Neural crest cell (in vitro differentiated cells): ENCODE data around the gene C4orf50. TPM values are rescaled to one million over a fixed set of nuclear protein-coding genes. Genes with fewer than 3 reads are reported as not detected.

Source experiments
- DNase-seq: peaks from one replicate; pipeline ENCODE4 v3.0.0; 2021; ENCODE audit warnings: low read depth, mixed read lengths, low spot score
- H3K27ac Mint-ChIP-seq: one replicate; pipeline ENCODE4 v1.8.0; 2021; ENCODE audit warnings: mild to moderate bottlenecking, mixed read lengths; ENCODE audit not compliant: unreplicated experiment
- H3K27me3 Mint-ChIP-seq: 2 replicates; pipeline ENCODE4 v1.8.0; 2021; ENCODE audit warnings: low read depth, mild to moderate bottlenecking, mixed read lengths
- H3K36me3 Mint-ChIP-seq: 2 replicates; pipeline ENCODE4 v1.8.0; 2021; ENCODE audit warnings: low read depth, mild to moderate bottlenecking, mixed read lengths
- H3K4me1 Mint-ChIP-seq: 2 replicates; pipeline ENCODE4 v1.8.0; 2021; ENCODE audit warnings: mixed read lengths
- H3K4me3 Mint-ChIP-seq: one replicate; pipeline ENCODE4 v1.8.0; 2021; ENCODE audit warnings: mild to moderate bottlenecking, mixed read lengths
- H3K9me3 Mint-ChIP-seq: 2 replicates; pipeline ENCODE4 v1.8.0; 2021; ENCODE audit warnings: mixed read lengths
- total RNA-seq: library from RNA; stranded (reverse); gene quantifications from 2 replicates; pipeline ENCODE4 v1.2.1, GENCODE V29; 2021
- TF ChIP-seq, protein P1 (sequence below): fragments of 200-600 bp; sonication (generic); conservative IDR thresholded peaks from 2 replicates; pipeline ENCODE4 v1.5.0; 2021; ENCODE audit warnings: antibody characterized with exemption, mild to moderate bottlenecking

Gene C4orf50
- total RNA-seq, 1 donor from 2014 or later, result 0.02 TPM

DNA sequence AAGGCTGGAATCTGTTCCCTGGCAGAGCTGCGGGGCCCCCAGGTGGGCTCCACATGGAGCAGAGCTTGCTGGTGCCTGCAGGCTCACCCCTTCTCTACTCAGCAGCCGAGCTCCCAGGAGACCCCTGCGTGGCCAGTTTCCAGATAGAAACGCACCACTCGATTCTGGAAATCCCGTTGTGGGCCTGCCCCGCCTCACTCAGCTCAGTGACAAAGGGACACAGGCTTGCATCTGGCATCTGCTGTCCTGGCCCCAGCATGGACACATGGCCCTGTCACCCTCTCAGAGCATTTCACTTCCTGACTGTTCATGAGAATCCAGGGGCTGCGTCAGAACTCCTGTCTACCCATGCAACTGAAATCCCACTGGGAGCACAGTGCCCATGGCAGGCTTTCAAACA, 20.5 kb upstream of the C4orf50 start:
- Mint-ChIP-seq H3K4me3 (no peak overlapping the region), H3K27me3 (peaks cover 28% of the 10 kb centered on the region), H3K4me1 (no peaks in the 10 kb centered on the region), H3K9me3 (no peaks in the 10 kb centered on the region), H3K27ac (no peak overlapping the region), H3K36me3 (no peaks in the 10 kb centered on the region)
- TF ChIP-seq, protein P1, sequence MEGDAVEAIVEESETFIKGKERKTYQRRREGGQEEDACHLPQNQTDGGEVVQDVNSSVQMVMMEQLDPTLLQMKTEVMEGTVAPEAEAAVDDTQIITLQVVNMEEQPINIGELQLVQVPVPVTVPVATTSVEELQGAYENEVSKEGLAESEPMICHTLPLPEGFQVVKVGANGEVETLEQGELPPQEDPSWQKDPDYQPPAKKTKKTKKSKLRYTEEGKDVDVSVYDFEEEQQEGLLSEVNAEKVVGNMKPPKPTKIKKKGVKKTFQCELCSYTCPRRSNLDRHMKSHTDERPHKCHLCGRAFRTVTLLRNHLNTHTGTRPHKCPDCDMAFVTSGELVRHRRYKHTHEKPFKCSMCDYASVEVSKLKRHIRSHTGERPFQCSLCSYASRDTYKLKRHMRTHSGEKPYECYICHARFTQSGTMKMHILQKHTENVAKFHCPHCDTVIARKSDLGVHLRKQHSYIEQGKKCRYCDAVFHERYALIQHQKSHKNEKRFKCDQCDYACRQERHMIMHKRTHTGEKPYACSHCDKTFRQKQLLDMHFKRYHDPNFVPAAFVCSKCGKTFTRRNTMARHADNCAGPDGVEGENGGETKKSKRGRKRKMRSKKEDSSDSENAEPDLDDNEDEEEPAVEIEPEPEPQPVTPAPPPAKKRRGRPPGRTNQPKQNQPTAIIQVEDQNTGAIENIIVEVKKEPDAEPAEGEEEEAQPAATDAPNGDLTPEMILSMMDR, result no peak
- DNase-seq, result no peak

DNA sequence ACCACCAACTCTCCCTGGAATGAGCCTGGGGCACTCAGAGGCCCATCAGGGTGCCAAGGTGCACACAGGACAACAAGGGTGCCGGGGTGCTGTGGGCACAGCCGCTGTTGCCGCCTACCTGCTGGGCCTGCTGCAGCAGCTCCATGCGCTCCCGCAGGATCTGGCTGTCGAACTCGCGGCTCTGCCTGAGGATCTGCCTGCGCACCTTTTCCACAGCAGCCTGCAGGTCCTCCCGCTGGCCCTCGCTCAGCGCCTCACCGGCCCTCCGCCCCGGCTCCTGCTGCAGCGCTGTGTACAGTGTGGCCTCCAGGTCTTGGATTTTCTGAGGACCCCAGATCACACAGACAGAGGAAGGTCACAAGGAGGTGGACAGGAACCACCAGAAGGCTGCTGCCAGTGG, 17.6 kb upstream of the C4orf50 start:
- TF ChIP-seq, protein P1, result no peak
- H3K4me3 Mint-ChIP-seq, result no peak overlapping the region
- peaks cover 9% of the 10 kb centered on the region for H3K4me1 Mint-ChIP-seq

DNA sequence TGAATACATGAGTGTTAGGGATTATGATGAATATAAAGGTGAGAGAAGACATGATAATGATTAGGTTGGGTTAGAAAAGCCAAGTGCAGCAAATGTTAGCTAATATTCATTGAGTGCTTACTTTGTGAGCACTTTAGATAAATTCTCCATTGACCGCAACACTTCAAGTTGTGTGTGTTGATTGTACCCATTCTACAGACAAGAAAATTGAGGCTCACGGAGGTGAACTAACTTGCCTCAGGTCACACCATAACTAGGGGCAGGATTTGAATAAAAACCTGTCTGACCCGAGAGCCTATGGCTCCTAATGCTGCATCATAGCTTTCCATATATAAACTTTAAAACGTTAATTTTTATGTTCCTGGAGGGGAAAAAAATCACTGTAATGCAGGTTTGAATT, 15.2 kb upstream of the C4orf50 start:
- Mint-ChIP-seq H3K36me3 (no peaks in the 10 kb centered on the region), H3K4me3 (no peak overlapping the region), H3K9me3 (no peaks in the 10 kb centered on the region), H3K4me1 (peaks cover 17% of the 10 kb centered on the region), H3K27ac (no peak overlapping the region), H3K27me3 (peaks cover 7% of the 10 kb centered on the region)
- TF ChIP-seq, protein P1, result no peak
- no peak for DNase-seq

More for the DNA sequence above, 17.6 kb upstream of the C4orf50 start:
- H3K9me3 Mint-ChIP-seq, result no peaks in the 10 kb centered on the region
- no peaks in the 10 kb centered on the region for H3K36me3 Mint-ChIP-seq
- H3K27me3 Mint-ChIP-seq, result peaks cover 17% of the 10 kb centered on the region
- no peak overlapping the region for H3K27ac Mint-ChIP-seq
- DNase-seq, result no peak

DNA sequence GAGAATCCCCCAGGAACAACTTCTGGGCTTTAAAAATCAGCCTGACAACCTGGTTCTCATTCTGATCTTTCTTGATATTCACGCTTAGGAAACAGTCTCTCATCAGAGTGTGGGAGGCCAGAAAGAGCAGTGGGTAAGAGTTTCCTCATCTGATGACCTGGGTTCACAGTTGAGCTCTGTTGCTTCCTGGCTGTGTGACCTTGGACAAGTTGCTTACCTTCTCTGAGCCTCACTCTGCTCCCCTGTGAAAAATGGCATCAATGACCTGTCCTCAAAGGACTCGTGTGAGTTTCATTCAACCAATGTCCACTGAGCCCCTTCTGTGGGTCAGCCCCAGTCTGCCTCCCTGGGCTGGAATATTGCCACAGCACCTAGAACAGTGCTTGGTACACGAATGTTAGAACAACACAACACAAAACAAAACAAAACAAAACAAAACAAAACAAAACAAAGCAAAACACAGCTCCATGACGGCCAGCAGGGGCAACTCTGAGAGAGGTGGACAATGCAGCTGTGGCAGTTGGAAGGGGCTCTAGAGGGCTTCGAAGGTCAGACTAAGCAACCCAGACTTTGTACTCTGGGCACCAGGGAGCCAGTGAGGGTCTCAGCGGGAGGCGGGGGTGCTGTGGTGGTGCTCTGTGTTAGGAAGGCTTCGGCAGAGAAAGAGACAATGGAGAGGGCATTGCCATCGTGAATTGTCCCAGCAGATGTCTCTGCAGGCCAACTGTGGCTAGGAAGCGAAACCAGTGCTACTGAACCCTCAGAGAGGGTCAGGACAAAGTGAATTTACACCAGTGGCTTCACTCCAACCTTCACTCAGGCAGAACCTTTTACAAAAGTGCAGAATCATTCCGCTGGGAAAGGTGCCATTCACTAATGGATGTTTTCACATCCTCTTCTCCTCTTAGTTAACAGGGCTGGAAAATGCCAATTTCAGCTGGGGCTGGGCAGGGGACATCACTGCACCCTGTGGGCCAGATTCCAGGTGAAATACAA, 14.3 kb upstream of the C4orf50 start:
- no peaks in the 10 kb centered on the region for H3K9me3 Mint-ChIP-seq
- no peak for DNase-seq
- no peaks in the 10 kb centered on the region for H3K36me3 Mint-ChIP-seq
- peaks cover 7% of the 10 kb centered on the region for H3K27me3 Mint-ChIP-seq
- peaks cover 17% of the 10 kb centered on the region for H3K4me1 Mint-ChIP-seq
- no peak overlapping the region for H3K27ac Mint-ChIP-seq
- no peak overlapping the region for H3K4me3 Mint-ChIP-seq
- TF ChIP-seq, protein P1, result no peak

DNA sequence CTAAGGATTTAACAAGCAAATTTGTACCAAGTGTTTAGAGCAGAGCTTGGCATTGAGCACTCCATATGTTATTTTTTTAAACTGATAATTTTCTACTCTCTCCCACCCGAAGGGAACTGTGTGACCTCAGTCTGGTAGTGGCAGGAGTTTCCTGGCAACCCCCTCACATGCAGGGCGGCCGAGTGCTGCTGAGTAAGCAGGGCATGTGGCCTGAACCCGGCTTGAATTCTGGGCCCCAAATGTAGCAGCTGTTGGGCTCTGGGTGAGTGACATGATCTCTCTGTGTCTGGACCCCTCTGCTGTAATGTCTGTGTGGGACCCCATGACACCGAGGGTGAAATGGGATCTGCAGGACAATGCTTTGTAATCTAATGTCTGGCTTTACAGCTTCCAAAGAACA, 13.6 kb upstream of the C4orf50 start:
- DNase-seq, result no peak
- H3K27ac Mint-ChIP-seq, result no peak overlapping the region
- H3K4me1 Mint-ChIP-seq, result peaks cover 17% of the 10 kb centered on the region
- H3K9me3 Mint-ChIP-seq, result no peaks in the 10 kb centered on the region
- TF ChIP-seq, protein P1, result no peak
- no peaks in the 10 kb centered on the region for H3K36me3 Mint-ChIP-seq
- H3K27me3 Mint-ChIP-seq, result peaks cover 7% of the 10 kb centered on the region
- H3K4me3 Mint-ChIP-seq, result no peak overlapping the region
